GM12891 (cell line): ENCODE measurements around the gene ZEB2.

ENCODE experiments used
- PAX5 ChIP-seq: IDR thresholded peaks from 2 replicates; pipeline ENCODE4 v1.6.1; 2011; ENCODE audit warnings: low read length, moderate library complexity, mild to moderate bottlenecking; ENCODE audit not compliant: insufficient read depth, severe bottlenecking
- POLR2A ChIP-seq: IDR thresholded peaks from 2 replicates; pipeline ENCODE4 v1.6.1; 2011; ENCODE audit warnings: low read depth, low read length, control low read depth
- POLR2AphosphoS5 ChIP-seq: IDR thresholded peaks from 2 replicates; pipeline ENCODE4 v1.6.1; 2011; ENCODE audit warnings: low read depth, low read length, control low read depth
- POU2F2 ChIP-seq: IDR thresholded peaks from 2 replicates; pipeline ENCODE4 v1.6.1; 2011; ENCODE audit warnings: low read depth, mild to moderate bottlenecking, control low read depth, low read length, moderate library complexity
- SPI1 ChIP-seq: IDR thresholded peaks from 2 replicates; pipeline ENCODE4 v1.6.1; 2011; ENCODE audit warnings: low read depth, low read length, control low read depth
- TAF1 ChIP-seq: IDR thresholded peaks from 2 replicates; pipeline ENCODE4 v1.6.1; 2011; ENCODE audit warnings: low read depth, low read length, control low read depth

DNA sequence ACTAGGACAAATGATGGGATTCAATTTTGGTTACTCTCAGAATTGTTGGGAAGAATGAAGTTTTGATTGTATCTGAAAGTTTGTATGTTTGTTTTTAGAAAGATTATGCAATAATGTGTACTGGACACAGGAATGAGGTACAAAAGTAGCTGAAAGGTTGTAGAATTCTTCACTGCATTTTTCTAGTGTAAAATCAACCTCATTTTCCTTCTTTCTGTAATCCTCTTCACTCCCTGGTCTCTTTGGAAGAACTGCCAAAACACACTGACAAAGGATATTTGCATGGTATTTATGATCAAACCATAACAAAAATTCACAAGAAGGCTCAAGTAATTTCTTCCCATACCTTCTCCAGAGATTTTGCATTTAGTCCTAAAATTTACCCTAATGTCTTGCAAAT, 110.7 kb downstream of the ZEB2 start:
- TF ChIP-seq POLR2A, result no peak
- TF ChIP-seq POLR2AphosphoS5, result no peak
- TF ChIP-seq TAF1, result no peak
- TF ChIP-seq SPI1, result no peak
- TF ChIP-seq PAX5, result no peak
- TF ChIP-seq POU2F2, result no peak
